Astrocyte (in vitro differentiated cells and primary cell): Measurements from ENCODE around the gene CDH20. TPM values are rescaled to one million over a fixed set of nuclear protein-coding genes. Genes with fewer than 3 reads are reported as not detected.
A peak's percentile ranks its signal among the peaks of the same experiment; 100 is the strongest.

Experiments
- DNase-seq: peaks from one replicate; pipeline ENCODE4 v3.0.0-alpha.2; 2010; ENCODE audit warnings: low read depth
- FAIRE-seq: peaks from 2 replicates; lab custom pipeline; 2011; peaks lifted over from hg19 to GRCh38; lab: Jason Lieb, UNC
- H2AFZ ChIP-seq: 2 replicates; pipeline ENCODE4 v1.6.0; 2012; ENCODE audit warnings: low read depth, low read length, inconsistent platforms
- H3K27ac ChIP-seq: 2 replicates; pipeline ENCODE4 v1.5.1; 2011; ENCODE audit warnings: low read depth, low read length, inconsistent platforms
- H3K27me3 ChIP-seq: 2 replicates; pipeline ENCODE4 v1.6.0; 2011; ENCODE audit warnings: low read length, inconsistent platforms; ENCODE audit not compliant: insufficient read depth
- H3K36me3 ChIP-seq: 2 replicates; pipeline ENCODE4 v1.5.1; 2011; ENCODE audit warnings: low read length, inconsistent platforms; ENCODE audit not compliant: insufficient read depth
- H3K4me1 ChIP-seq: 2 replicates; pipeline ENCODE4 v1.5.1; 2011; ENCODE audit warnings: low read length, inconsistent platforms; ENCODE audit not compliant: insufficient read depth
- H3K4me2 ChIP-seq: 2 replicates; pipeline ENCODE4 v1.6.0; 2012; ENCODE audit warnings: low read length, inconsistent platforms
- H3K4me3 ChIP-seq: 2 replicates; pipeline ENCODE4 v1.5.1; 2011; ENCODE audit warnings: low read depth, mild to moderate bottlenecking, low read length, inconsistent platforms; ENCODE audit not compliant: insufficient read depth
- H3K79me2 ChIP-seq: 2 replicates; pipeline ENCODE4 v1.6.0; 2012; ENCODE audit warnings: mild to moderate bottlenecking, low read length, inconsistent platforms; ENCODE audit not compliant: insufficient read depth
- H3K9ac ChIP-seq: 2 replicates; pipeline ENCODE4 v1.6.0; 2012; ENCODE audit warnings: mild to moderate bottlenecking, low read length, inconsistent platforms
- H3K9me3 ChIP-seq: 2 replicates; pipeline ENCODE4 v1.5.1; 2012; ENCODE audit warnings: low read depth, mild to moderate bottlenecking, low read length, inconsistent platforms; ENCODE audit not compliant: insufficient read depth
- H4K20me1 ChIP-seq: 2 replicates; pipeline ENCODE4 v1.6.0; 2012; ENCODE audit warnings: low read length, inconsistent platforms; ENCODE audit not compliant: insufficient read depth
- H3K27ac Mint-ChIP-seq: one replicate; pipeline ENCODE4 v1.8.0; 2021; ENCODE audit warnings: mild to moderate bottlenecking, mixed read lengths; ENCODE audit not compliant: unreplicated experiment
- H3K27me3 Mint-ChIP-seq: one replicate; pipeline ENCODE4 v1.8.0; 2021; ENCODE audit warnings: low read depth, mixed read lengths; ENCODE audit not compliant: unreplicated experiment
- H3K36me3 Mint-ChIP-seq: one replicate; pipeline ENCODE4 v1.8.0; 2021; ENCODE audit warnings: low read depth, mixed read lengths; ENCODE audit not compliant: unreplicated experiment
- H3K4me1 Mint-ChIP-seq: one replicate; pipeline ENCODE4 v1.8.0; 2021; ENCODE audit warnings: low read depth, mixed read lengths; ENCODE audit not compliant: unreplicated experiment
- H3K4me3 Mint-ChIP-seq: one replicate; pipeline ENCODE4 v1.8.0; 2021; ENCODE audit warnings: mild to moderate bottlenecking, moderate library complexity, mixed read lengths; ENCODE audit not compliant: unreplicated experiment
- H3K9me3 Mint-ChIP-seq: one replicate; pipeline ENCODE4 v1.8.0; 2021; ENCODE audit warnings: mild to moderate bottlenecking, mixed read lengths; ENCODE audit not compliant: unreplicated experiment
- CTCF ChIP-seq: IDR thresholded peaks from 2 replicates; pipeline ENCODE4 v1.5.1; 2011; ENCODE audit warnings: low read depth, mild to moderate bottlenecking, inconsistent platforms, low read length, moderate library complexity; ENCODE audit not compliant: insufficient read depth
- EZH2 ChIP-seq: IDR thresholded peaks from 2 replicates; pipeline ENCODE4 v1.6.1; 2012; ENCODE audit warnings: mild to moderate bottlenecking, low read length, inconsistent platforms; ENCODE audit not compliant: insufficient read depth
- total RNA-seq: library from RNA; stranded (reverse); gene quantifications from 2 replicates; pipeline ENCODE4 v1.2.1, GENCODE V29; 2021

CDH20 gene
- total RNA-seq, 1 donor from 2014 or later, result not detected

DNA sequence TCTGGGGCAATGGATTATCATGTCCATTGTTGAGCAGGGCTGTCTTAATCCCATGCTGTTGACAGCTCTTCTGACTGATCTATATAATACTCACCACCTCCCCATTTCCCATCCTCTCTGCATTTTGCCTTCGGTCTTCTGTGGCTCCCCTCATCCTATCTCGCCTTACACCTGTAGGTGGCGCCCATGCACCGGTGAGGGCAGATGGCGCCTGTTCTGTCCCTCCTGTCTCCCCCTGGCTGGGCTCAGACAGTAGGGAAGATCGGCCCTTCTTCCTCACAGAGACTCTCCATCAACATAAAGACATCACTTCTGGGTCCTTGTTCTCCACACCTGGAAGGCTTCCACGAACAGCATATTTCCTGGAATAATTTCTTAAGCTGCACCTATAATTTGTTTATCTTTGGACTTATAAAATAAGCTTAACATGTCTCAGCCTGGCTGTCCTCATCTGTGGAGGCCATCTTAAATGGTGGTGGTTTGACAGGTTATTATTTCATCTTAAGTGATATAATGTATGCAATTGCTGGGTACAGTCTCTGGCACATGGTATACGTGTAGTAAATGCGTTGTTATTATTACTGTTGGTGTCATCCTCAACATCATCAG is 10.9 kb upstream of the CDH20 start:
- no peaks in the 10 kb centered on the region for H4K20me1 ChIP-seq
- H3K9ac ChIP-seq, result no peak overlapping the region
- no peaks in the 10 kb centered on the region for H3K36me3 Mint-ChIP-seq
- no peaks in the 10 kb centered on the region for H3K36me3 ChIP-seq
- FAIRE-seq (no peak), DNase-seq (peak; percentile 7)
- H3K27ac ChIP-seq, result no peak overlapping the region
- peak; percentile 84 for TF ChIP-seq CTCF
- no peak for TF ChIP-seq EZH2
- H3K4me1 Mint-ChIP-seq, result no peaks in the 10 kb centered on the region
- peak overlapping the region; percentile 1 for H2AFZ ChIP-seq
- no peak overlapping the region for H3K4me3 ChIP-seq
- no peak overlapping the region for H3K4me2 ChIP-seq
- no peaks in the 10 kb centered on the region for H3K9me3 ChIP-seq
- no peaks in the 10 kb centered on the region for H3K4me1 ChIP-seq
- H3K4me3 Mint-ChIP-seq, result no peak overlapping the region
- H3K27me3 ChIP-seq, result no peaks in the 10 kb centered on the region
- peaks cover 2% of the 10 kb centered on the region for H3K27me3 Mint-ChIP-seq
- no peaks in the 10 kb centered on the region for H3K79me2 ChIP-seq
- peaks cover under 1% of the 10 kb centered on the region for H3K9me3 Mint-ChIP-seq
- no peak overlapping the region for H3K27ac Mint-ChIP-seq

- Mint-ChIP-seq H3K9me3 (peaks cover 4% of the 10 kb centered on the region), H3K36me3 (no peaks in the 10 kb centered on the region), H3K27me3 (peaks cover 8% of the 10 kb centered on the region), H3K27ac (no peak overlapping the region), H3K4me1 (no peaks in the 10 kb centered on the region), H3K4me3 (no peak overlapping the region)
- Histone ChIP-seq H3K4me2 (no peak overlapping the region), H3K9ac (no peak overlapping the region), H3K27ac (no peak overlapping the region), H2AFZ (no peak overlapping the region), H3K4me3 (no peak overlapping the region), H3K9me3 (no peaks in the 10 kb centered on the region), H3K36me3 (no peaks in the 10 kb centered on the region), H3K27me3 (no peaks in the 10 kb centered on the region), H3K79me2 (no peaks in the 10 kb centered on the region), H3K4me1 (no peaks in the 10 kb centered on the region), H4K20me1 (no peaks in the 10 kb centered on the region)
- TF ChIP-seq CTCF (no peak), EZH2 (no peak)
- FAIRE-seq, result no peak
- no peak for DNase-seq
Observed at GRCh38 chr18:61323951-61324350, 9.3 kb upstream of the CDH20 start.

DNA sequence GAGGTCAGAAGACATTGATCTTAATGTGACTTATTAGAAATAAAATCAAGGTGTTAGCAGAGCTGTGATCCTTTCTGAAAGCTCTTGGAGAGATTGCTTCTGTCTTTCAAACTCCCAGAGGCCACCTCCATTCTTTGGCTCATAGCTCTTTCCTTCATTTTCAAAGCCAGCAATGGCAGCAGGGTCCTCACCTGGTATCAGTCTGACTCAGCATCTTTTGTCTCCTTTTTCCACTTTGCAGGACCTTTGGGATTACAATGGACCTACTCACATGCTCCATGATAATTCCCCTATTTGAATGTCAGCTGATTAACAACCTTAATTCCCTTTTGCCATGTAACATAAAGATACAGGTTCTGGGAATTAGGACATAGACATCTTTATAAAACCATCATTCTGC is 6.8 kb upstream of the CDH20 start:
- Mint-ChIP-seq H3K27me3 (peaks cover 6% of the 10 kb centered on the region), H3K36me3 (no peaks in the 10 kb centered on the region), H3K4me3 (no peak overlapping the region), H3K4me1 (no peaks in the 10 kb centered on the region), H3K27ac (no peak overlapping the region), H3K9me3 (peaks cover 4% of the 10 kb centered on the region)
- Histone ChIP-seq H3K36me3 (no peaks in the 10 kb centered on the region), H3K79me2 (no peaks in the 10 kb centered on the region), H3K27ac (no peak overlapping the region), H3K4me3 (no peak overlapping the region), H3K4me1 (no peaks in the 10 kb centered on the region), H2AFZ (no peak overlapping the region), H3K4me2 (no peak overlapping the region), H3K9me3 (no peaks in the 10 kb centered on the region), H3K27me3 (no peaks in the 10 kb centered on the region), H3K9ac (no peak overlapping the region), H4K20me1 (no peaks in the 10 kb centered on the region)
- DNase-seq, result no peak
- no peak for FAIRE-seq
- TF ChIP-seq CTCF (no peak), EZH2 (no peak)
